HG02678 (cell line): Measurements from ENCODE around the gene PPP2R5E.
"Not testable (repeated sequence)": the region's sequence is repeated elsewhere in the genome, so short reads cannot be mapped to it uniquely, and the experiment has no call there.

ENCODE experiments used
- ATAC-seq: cut with Tn5 transposase; IDR thresholded peaks from one replicate; pipeline ENCODE4 v1.9.1; 2021; ENCODE audit warnings: mild to moderate bottlenecking, moderate library complexity; ENCODE audit not compliant: unreplicated experiment

Gene PPP2R5E

GRCh38 chr14:63387711-63388110 lies 155.5 kb downstream of the PPP2R5E start:
- ATAC-seq, result no peak

GRCh38 chr14:63383776-63384367 lies 159.3 kb downstream of the PPP2R5E start:
- ATAC-seq, result peak; percentile 84

- ATAC-seq, result no peak
These were observed 164.7 kb downstream of the PPP2R5E start for GRCh38 chr14:63378444-63378843.

GRCh38 chr14:63375769-63376168 lies 167.4 kb downstream of the PPP2R5E start:
- no peak for ATAC-seq

DNA sequence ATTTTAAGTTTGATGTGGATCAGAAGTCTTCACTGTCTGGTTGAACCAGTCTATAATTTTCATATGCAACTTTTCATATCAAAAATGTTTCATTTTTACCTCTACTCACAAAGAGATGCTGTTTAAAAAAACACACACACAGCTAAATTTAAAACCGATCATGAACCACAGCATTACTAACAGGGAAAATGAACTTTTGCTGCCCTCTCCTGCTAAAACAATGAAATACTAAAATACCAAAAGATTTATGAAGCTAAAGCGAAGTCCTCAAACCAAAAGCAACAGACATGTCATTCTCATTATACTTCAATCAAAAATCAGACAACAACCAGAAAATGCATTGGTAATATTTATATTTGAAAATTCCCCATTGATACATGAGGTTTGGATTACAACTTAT lies 171.6 kb downstream of the PPP2R5E start:
- ATAC-seq, result not testable (repeated sequence)

GRCh38 chr14:63371033-63371432 lies 172.1 kb downstream of the PPP2R5E start:
- ATAC-seq, result no peak

DNA sequence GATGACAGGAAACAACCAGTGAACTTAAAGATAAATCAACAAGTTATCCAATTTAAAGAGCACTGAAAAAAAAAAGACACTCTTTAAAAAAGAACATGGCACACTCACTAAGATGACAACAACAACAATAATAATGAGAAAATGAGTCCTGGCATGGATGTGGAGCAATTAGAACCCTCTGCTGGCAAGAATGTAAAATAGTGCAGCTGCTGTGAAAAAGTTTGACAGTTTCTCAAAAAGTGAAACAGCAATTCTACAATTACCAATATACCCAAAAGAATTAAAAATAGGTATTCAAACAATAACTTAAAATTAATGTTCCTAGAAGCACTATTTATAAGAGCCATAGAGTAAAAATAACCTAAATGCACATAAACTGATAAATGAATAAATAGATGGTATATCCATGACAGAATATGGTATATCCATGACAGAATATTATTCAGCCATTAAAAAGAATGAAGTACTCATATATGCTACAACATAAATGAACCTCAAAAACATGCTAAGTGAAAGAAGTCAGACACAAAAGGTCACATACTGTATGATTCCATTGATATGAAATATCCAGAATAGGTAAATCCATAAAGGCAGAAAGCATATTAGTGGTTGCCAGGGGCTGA lies 175.3 kb downstream of the PPP2R5E start:
- no peak for ATAC-seq

- no peak for ATAC-seq
These were observed 180.8 kb downstream of the PPP2R5E start for GRCh38 chr14:63362389-63362819.

- ATAC-seq, result no peak
These were observed 181.4 kb downstream of the PPP2R5E start for GRCh38 chr14:63361790-63362189.

GRCh38 chr14:63357841-63358240 lies 185.3 kb downstream of the PPP2R5E start:
- no peak for ATAC-seq

DNA sequence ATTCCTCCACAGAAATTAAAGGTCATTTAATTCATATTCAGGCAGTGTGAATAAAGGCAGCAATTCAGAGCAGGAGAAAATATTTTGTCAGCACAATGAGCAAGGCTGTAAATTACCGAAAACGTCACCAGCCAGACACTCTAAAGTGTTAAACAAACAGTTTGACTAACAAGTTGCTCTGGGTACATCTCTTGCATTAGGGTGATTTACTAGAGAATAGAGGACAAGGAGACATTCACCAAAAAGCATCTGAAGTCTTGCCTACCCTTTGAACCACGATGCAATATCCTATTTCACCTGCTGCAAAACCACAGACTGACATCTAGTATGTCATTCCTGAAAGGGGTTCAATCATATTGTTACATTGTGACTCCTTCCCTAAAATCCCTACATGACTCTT lies 197.4 kb downstream of the PPP2R5E start:
- no peak for ATAC-seq

GRCh38 chr14:63344336-63344735 lies 198.8 kb downstream of the PPP2R5E start:
- no peak for ATAC-seq

DNA sequence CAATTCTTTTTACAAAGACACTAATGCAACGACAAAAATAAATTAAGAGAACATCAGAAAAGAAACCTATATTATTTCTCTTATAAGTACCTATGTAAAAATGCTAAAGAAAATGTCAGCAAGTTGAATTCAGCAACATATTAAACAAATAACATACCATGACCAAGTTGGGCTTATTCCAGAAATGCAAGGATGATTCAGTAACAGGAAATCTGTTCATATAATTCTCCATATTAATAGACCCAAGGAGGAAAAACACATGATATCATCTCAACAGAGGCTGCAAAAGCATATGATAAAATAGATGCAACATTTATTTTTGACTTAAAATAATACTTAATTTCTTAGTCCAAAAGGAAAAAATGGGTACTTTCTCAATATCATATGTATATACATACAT lies 199.3 kb downstream of the PPP2R5E start:
- ATAC-seq, result no peak

- ATAC-seq, result no peak
These were observed 200.8 kb downstream of the PPP2R5E start for GRCh38 chr14:63342371-63342770.

DNA sequence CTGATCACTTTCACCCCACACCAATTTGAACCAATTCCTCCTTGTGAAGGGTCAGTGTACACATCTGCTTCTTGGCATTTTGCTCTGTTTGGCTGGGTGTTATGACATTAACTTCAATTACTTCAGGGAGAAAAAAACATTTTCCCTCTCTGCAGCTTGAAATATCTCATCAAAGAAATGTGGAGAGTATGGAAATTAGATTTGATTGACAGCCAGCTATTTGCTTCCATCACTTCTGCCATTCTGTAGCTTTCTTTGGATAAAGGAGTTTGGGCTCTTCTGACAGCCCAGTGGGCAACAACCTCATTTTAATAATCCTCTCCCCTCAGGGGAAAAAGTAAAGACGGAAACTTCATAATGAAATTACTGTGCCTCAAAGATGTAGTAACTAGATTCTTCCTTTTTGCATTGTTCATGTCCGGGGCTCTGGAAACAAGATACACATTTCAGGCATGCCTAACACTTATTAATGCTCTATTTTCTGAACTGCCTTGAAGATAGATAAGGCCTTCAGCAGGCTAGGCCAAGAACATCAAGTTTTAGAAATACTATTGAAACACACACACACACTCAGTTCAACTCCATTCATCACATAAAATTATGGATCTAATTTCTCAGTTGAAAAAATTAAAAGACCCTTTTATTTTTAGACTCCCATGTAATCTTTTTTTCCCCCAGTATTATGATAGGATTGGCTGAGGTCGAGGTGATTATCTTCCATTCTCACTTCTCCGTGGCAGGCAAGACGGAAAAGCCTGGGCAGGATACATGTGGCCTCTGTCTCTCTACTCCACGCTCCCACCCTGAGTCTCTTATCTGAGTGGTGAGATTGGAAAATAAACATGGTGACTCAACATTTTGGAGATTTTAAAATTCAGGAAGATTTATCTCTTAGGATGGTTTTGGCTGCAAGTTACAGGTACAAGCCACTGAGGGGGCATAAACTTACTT lies 214.1 kb downstream of the PPP2R5E start:
- no peak for ATAC-seq

DNA sequence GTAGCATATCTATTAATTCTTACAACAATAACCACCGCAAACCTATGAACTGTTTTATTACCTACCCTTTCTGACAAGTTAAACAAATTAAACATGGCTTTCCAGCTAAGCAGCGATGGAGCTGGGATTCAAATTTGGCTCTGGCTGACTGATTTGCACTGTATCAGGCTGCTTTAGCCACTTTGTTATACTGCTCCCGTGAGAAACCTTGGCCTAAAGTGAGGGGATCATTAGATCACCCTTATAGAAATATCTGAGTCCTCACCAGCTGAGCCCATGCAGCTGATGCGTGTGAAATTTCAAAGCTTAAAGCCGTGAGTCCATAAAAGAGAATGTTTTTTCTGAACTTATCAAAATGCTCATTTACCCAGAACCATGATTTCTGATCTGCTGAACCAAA lies 216.3 kb downstream of the PPP2R5E start:
- no peak for ATAC-seq

- no peak for ATAC-seq
These were observed 220.1 kb downstream of the PPP2R5E start for GRCh38 chr14:63322897-63323573.

DNA sequence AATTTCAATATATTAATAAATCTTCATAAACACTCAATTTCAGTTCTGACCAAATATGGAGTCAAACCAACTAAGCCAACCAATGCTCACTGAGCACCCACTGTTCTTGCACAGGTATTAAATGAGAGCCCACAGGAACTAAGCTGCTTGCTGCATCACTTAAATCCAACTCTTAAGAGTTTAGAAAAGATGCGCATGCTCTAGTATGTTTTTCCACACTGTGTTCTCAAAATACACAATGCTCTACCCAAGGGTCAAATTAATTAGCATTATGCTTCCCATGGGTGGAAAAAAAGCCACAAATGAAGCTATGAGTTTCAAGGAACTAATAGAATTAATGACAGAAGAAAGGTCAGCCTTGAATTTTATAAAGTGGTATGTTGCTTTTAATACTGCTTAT lies 220.7 kb downstream of the PPP2R5E start:
- no peak for ATAC-seq
